Embryonic facial prominence (tissue), 1 donor: ENCODE data around the gene EPB42.
"Not testable (repeated sequence)": the region's sequence is repeated elsewhere in the genome, so short reads cannot be mapped to it uniquely, and the experiment has no call there.

Experiments
- DNase-seq: peaks from one replicate; pipeline ENCODE4 v3.0.0-alpha.2; 2016; ENCODE audit errors: extremely low spot score

EPB42 gene

GRCh38 chr15:43212299-43212698, 8.5 kb downstream of the EPB42 start:
- DNase-seq, result no peak

GRCh38 chr15:43211224-43211735, 9.5 kb downstream of the EPB42 start:
- no peak for DNase-seq

- no peak for DNase-seq
Measured at GRCh38 chr15:43210807-43211206, 10.0 kb downstream of the EPB42 start.

DNA sequence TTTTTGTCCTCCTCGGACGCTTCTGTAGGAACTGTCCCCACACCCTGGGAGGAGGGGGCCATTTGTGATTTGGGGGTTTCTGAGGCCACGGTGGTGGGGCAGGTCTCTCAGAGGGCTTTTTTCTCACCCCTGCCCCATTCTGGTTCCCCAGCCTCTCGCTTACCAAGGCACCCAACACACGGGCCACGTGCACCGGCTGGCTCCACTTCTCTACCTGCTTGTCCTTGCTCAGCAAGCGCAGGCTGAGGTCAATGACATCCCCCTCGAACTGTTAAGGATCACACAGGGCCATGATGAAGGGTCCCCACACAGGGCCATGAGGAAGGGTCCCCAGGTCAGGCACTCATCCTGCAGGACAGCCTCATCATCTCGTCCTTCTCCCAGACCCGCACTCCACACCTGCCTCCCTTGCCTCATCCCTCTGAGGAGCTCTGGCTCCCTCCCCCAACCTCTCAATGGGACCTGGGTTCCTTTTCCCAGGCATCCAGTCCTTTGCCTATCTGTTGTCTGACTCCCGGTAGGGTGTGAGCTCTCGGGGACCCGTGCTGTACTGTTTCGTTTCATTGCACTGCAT, 10.6 kb downstream of the EPB42 start:
- DNase-seq, result no peak

DNA sequence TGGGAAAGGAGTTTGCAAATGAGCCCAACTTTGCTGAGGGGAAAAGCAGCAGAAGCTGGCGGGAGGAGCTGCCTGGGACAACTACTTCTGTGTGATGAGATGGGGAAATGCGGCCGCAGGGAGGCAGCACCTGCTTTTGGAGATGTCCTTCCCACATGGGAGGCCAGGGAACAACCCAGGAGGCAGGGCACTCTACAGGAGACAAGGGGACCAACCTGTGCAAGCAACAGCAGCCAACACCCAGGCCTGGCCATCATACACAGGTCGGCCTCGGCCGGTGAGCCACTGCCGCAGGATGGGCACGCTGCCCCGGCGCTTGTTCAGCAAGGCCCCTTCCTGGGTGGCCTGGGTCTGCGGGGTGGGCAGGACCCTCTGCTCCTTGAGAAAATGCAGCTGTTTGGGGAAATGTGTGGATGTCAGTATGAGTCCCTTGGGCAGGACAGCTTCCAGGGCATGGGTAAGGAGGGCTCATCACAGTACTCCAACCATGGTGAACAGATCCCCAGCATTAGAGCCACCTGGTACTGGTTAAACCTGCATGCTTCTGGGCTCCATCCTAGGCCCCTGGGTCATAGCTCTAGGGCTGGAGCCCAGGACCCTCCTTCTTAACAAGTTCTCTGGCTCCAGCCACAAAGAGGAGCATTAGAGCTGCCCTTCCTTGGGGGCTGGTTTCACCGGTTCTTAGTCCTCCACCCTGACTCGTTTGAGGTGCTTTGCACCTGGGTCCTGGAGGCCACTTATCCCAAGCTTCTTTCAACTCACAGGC, 11.6 kb downstream of the EPB42 start:
- no peak for DNase-seq

DNA sequence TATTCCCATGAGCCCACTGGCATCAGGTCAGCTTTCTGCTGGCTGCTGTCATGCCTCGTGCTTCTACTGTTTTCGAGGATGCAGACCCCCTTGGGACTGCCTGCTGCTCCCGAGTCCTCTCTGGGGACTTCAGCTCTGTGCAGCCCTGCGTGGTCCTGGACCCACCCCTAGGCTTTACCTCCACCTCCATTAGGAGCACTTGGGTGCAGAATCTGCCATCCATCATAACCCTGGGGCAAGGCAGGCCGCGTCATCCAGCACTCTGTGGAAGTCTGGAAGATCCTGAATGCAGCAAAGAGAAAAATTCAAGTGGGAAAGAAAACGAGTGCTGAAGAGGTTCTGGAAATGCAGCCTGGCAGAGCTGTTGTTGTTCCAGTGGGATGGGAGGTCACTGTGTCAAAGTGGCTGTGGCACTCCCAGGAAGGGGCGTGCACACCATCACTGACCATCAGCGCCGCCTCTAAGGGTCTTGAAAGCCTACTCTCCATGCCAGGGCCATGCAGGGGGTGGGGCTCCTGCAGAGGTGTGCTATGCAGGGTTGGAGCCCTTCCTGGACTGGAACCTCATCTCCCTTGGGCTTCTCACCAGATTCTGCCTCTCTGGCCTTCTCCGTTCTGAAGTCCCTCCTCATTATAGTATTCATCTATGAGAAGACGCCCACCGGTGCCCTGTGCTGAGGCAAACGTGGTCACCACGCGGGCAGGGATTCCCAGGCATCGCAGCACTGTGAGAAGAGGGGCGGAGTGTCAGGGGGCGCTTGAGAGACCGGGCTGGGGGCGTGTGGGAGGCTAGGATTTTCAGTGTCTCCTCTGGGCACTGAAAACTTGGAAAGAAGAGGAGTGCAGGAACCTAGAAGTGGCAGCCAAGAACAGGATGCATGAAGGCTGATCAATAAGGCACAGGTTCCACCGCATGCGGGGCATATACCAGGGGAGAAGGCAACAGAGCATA, 12.5 kb downstream of the EPB42 start:
- DNase-seq, result no peak

DNA sequence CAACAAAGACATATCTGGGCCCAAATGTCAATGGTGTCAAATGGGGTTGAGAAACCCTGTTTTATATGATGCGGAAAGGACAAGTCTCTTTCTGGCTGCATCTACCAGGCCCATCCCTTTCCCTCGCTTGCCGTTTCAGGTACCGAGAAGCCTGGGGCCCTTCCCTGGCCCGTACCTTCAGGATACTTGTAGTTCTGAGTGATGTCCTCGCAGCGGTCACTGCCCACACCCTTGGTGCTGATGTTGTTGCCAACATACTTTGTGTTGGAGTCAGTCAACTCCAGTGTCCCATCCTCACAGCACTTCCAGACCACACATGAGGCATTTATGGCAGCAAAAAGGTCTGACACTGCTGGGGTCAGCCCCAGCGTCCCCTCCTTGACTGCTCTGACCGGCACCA, 13.8 kb downstream of the EPB42 start:
- no peak for DNase-seq

GRCh38 chr15:43206054-43206453, 14.8 kb downstream of the EPB42 start:
- DNase-seq, result no peak

DNA sequence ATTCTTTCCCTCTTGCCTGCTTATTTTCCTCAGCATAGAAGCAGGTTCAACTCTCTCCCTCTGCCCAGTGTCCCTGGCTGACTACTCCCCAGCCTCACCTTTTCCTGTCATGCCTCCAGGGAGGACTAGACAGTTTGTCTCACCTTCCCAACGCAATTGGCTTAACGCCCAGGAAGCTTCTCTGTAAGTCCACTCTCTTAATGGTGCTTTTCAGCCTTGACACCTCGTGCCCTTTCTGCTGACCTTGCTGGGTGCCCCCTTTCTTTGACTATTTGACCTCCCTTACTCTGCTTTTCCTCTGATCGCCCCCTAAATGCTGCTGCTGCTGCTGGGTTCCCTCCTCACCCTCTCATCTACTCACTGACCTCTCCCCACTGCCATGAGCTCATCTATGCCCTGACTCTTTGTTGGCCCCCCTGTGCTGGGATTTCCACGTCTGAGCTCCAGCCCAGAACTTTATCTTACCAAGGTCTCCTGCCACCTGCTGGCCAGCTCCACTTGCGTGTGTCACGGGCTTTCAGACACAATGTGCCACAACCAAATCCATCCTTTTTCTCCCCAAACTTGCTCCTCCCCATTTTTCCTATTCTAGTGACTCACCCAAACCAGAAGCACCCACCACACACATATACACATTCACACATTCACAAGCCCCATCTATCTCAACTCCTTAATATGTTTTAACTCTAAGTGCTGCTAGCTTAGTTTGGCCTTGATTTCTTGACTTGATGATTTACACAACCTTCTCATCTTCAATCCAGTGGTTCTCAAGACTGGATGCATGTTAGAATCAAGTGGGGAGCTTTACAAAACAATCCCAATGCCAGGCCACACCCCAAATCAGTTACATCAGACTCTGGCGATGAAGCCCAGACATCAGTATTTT, 16.6 kb downstream of the EPB42 start:
- no peak for DNase-seq

DNA sequence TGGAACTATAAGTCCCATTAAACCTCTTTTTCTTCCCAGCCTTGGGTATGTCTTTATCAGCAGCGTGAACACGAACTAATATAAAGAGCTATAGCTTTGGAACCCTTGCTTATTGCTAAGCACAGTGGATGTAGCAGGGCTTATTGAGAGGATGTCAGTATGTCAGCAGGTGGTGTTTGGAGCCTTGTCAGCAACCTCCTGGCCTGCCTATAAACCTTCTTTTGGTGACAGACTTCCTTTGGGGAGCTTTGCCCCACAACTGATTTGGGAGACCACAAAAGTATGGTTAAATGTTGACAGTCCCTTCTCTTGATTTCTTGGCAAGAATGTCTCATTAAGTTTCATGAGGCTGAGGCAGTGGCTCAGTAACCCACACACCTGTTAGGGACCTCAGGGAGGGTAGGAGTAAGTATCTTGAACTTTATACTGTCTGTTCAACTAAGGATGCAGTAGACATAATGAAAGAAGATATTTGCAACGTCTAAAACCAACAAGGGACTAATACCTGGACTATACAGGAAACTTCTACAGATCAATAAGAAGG, 20.8 kb downstream of the EPB42 start:
- DNase-seq, result no peak

DNA sequence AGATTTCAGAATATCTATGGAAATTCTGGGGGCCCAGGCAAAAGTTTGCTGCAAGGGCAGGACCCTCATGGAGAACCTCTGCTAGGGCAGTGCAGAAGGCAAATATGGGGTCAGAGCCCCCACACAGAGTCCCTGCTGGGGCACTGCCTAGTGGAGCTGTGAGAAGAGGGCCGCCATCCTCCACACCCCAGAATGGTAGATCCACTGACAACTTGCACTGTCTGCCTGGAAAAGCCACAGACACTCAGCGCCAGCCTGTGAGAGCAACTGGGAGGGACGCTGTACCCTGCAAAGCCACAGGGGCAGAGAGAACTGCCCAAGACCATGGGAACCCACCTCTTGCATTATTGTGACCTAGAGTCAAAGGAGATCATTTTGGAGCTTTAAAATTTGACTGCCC, 21.8 kb downstream of the EPB42 start:
- no peak for DNase-seq

- DNase-seq, result not testable (repeated sequence)
Measured at GRCh38 chr15:43198556-43198955, 22.3 kb downstream of the EPB42 start.

DNA sequence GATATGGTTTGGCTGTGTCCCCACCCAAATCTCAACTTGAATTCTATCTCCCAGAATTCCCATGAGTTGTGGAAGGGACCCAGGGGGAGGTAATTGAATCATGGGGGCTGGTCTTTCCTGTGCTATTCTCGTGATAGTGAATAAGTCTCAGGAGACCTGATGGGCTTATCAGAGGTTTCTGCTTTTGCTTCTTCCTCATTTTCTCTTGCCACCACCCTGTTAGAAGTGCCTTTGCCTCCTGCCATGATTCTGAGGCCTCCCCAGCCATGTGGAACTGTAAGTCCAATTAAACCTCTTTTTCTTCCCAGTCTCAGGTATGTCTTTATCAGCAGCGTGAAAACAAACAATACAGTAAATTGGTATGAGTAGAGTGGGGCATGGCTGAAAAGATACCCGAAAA, 23.0 kb downstream of the EPB42 start:
- DNase-seq, result not testable (repeated sequence)

- no peak for DNase-seq
Measured at GRCh38 chr15:43196760-43197548, 23.9 kb downstream of the EPB42 start.

DNA sequence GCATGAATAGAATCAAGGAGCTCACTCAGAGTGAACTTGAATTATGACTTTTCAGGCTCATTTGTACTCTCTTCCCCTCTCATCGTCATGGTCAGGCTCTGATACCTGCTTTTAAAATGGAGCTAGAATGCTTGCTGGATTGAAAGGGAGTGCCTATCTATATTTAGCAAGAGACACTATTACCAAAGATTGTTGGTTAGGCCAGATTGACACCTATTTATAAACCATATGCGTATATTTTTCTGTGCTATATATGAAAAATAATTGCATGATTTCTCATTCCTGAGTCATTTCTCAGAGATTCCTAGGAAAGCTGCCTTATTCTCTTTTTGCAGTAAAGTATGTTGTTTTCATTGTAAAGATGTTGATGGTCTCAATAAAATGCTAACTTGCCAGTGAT, 26.0 kb downstream of the EPB42 start:
- no peak for DNase-seq

DNA sequence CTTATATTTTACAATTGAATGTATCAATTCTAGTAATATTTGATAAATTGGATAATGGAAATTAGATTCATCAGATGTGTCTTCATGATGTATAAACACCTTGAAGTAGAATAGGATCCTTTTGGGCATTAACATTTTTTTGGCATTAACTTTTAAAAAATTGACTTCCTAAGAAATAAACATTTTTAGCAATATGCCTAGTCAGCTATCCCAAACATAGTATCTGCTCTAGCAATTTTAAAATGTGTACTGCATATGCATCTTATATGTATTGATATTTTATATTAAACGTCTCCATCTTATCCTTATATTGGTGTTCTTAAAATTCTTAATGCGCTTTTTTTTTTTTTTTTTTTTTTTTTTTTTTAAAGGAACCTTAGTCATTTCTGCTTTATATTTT, 27.1 kb downstream of the EPB42 start:
- DNase-seq, result no peak

- no peak for DNase-seq
Measured at GRCh38 chr15:43190178-43190577, 30.6 kb downstream of the EPB42 start.

DNA sequence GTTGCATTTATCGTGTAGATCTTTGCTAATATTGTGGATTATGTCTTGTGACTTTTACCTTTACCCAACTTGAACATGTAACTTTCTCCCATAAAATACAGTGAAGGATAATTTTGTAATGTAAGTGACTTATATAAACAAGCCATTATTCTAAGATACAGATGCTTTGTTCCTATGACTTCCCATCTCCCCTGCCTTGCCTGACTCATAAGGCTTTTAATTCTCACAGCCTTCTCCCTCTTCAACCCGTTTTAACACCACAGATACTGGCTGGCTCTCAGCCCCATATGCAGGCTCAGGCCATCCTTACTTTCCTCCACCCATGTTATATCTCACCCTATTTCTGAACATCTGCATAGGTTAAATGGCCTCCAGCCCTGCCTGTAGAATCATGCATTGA, 31.5 kb downstream of the EPB42 start:
- no peak for DNase-seq

DNA sequence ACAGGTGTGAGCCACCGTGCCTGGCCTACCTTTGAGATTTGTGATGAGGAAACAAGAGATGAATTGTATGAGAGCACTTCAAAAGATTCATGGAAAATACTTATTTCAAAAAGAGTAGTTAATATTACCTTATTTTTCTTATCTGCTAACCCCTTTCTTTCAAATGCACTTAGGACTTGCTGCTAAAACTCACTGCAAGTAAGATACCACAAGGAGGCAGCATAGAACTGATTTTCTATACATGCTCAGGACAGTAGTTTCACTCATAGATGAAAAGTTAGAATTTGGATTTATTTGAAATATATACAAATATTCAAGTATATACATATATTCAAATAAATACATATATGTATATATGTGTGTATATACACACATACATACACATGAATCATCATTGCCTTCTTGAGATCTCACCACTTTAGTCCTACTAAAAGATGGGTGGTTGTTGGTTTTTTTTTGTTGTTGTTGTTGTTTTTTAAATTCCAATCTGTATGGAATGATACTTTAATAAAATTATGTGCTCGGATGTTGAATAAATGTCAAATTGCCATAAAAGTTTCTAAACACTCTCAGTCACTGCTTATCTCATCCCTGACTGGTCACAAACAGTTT, 33.2 kb downstream of the EPB42 start:
- DNase-seq, result peak; percentile 15

- no peak for DNase-seq
Measured at GRCh38 chr15:43186003-43186353, 34.8 kb downstream of the EPB42 start.
